ENCODE results near the gene TOR1A. TPM values are rescaled to one million over a fixed set of nuclear protein-coding genes. Genes with fewer than 3 reads are reported as not detected.
A peak's percentile ranks its signal among the peaks of the same experiment; 100 is the strongest.

The TOR1A gene, protein sequence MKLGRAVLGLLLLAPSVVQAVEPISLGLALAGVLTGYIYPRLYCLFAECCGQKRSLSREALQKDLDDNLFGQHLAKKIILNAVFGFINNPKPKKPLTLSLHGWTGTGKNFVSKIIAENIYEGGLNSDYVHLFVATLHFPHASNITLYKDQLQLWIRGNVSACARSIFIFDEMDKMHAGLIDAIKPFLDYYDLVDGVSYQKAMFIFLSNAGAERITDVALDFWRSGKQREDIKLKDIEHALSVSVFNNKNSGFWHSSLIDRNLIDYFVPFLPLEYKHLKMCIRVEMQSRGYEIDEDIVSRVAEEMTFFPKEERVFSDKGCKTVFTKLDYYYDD
- polyA plus RNA-seq (2011; rRNA removed) (74.9 and 77.3 TPM in 2 replicates), polyA plus RNA-seq (2017; fragmentation: RNase III; extraction: RNeasy Plus Mini Kit Qiagen cat#74134 plus additional on column Dnase treatment) (52.3 to 58.7 TPM (median 54.0 TPM) in 3 replicates), polyA minus RNA-seq (2011; rRNA and poly(A)+ RNA removed) (35.7 and 38.4 TPM in 2 replicates)
- 52.8 and 62.0 TPM in 2 replicates for polyA plus RNA-seq (2012; cell fraction: cytosol; rRNA removed)
- 42.8 and 52.6 TPM in 2 replicates for polyA plus RNA-seq (2012; cell fraction: nucleus; rRNA removed)

DNA sequence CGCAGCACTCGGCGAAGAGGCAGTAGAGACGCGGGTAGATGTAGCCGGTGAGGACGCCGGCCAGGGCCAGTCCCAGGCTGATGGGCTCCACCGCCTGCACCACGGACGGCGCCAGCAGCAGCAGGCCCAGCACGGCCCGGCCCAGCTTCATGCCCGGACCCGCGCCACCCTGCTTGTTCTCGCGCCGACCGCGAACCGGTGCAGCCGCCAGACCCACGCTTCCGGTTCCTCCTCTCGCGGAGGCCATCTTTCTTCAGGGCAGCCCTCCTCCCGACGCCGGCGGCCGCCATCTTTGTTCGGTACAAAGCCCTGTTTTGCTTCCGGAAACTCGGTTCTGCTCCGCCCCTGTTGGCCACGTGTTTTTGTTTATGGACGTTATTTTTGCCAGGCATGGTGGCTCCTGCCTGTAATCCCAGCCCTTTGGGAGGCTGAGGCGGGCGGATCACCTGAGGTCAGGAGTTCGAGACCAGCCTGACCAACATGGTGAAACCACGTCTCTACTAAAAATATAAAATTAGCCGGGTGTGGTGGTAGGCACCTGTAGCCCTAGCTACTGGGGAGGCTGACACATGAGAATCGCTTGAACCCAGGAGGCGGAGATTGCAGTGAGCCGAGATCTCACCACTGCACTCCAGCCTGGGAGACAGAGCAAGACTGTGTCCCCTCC, at the start of gene TOR1A:
Gene TOR1A, minus strand, starts transcription at position 202 of the 667 bp plus-strand sequence. Its CDS starts 51 bp downstream, at position 151.
- POLR2A ChIA-PET: interaction anchor here (1.0 kb wide), 1 partner anchor 11 kb away, joined by 3 read pairs; the partner anchor contains the start of genes C9orf78 and USP20
- Histone ChIP-seq H3K4me1 (peaks cover 6% of the 10 kb centered on the region; the same call in 2 of the 3 replicates), H3K9me3 (no peaks in the 10 kb centered on the region), H3K27ac (peak within 1 kb of the TSS; percentile 96 to 98), H3K4me2 (peak within 1 kb of the TSS; percentile 96), H3K4me3 (peak within 1 kb of the TSS; percentile 88)
- WGBS (ENCODE audit: missing lambda C conversion rate): 1% methylated on average over 39 of the region's 47 CpGs
- FAIRE-seq: no peak
- peak; percentile 94 to 96 for ATAC-seq
- CTCF ChIA-PET: no interaction called here
- DNase-seq (ENCODE audit: low read depth in 1 of 2, low spot score in 1 of 2): peak; percentile 88 to 97
- TF ChIP-seq ZNF302 (CRISPR knock-in tag; IDR thresholded peaks at IDR 0.05): no peak
- no peak for TF ChIP-seq RNF2 (IDR thresholded peaks at IDR 0.05; ENCODE audit: borderline replicate concordance, low read depth)
- no peak for TF ChIP-seq FOXS1 (CRISPR knock-in tag; IDR thresholded peaks at IDR 0.05)
- peak; percentile 72; the same call in 1 of the 2 replicates for TF ChIP-seq ZSCAN20 (CRISPR knock-in tag; IDR thresholded peaks at IDR 0.05)
- TF ChIP-seq, protein P1, sequence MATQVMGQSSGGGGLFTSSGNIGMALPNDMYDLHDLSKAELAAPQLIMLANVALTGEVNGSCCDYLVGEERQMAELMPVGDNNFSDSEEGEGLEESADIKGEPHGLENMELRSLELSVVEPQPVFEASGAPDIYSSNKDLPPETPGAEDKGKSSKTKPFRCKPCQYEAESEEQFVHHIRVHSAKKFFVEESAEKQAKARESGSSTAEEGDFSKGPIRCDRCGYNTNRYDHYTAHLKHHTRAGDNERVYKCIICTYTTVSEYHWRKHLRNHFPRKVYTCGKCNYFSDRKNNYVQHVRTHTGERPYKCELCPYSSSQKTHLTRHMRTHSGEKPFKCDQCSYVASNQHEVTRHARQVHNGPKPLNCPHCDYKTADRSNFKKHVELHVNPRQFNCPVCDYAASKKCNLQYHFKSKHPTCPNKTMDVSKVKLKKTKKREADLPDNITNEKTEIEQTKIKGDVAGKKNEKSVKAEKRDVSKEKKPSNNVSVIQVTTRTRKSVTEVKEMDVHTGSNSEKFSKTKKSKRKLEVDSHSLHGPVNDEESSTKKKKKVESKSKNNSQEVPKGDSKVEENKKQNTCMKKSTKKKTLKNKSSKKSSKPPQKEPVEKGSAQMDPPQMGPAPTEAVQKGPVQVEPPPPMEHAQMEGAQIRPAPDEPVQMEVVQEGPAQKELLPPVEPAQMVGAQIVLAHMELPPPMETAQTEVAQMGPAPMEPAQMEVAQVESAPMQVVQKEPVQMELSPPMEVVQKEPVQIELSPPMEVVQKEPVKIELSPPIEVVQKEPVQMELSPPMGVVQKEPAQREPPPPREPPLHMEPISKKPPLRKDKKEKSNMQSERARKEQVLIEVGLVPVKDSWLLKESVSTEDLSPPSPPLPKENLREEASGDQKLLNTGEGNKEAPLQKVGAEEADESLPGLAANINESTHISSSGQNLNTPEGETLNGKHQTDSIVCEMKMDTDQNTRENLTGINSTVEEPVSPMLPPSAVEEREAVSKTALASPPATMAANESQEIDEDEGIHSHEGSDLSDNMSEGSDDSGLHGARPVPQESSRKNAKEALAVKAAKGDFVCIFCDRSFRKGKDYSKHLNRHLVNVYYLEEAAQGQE (IDR thresholded peaks at IDR 0.05): peak; percentile 44; the same call in 1 of the 2 replicates
- no peak for TF ChIP-seq POLR2AphosphoS2 (conservative IDR thresholded peaks at IDR 0.05; ENCODE audit: low read length)
- TF ChIP-seq PHF8 (IDR thresholded peaks at IDR 0.05; ENCODE audit: borderline replicate concordance, low read depth): peak; percentile 44; the same call in 1 of the 2 replicates
- TF ChIP-seq RARB (CRISPR knock-in tag; IDR thresholded peaks at IDR 0.05): no peak
- TF ChIP-seq KDM1A (IDR thresholded peaks at IDR 0.05; ENCODE audit: low read depth): peak; percentile 57; the same call in 1 of the 2 replicates
- TF ChIP-seq JUNB (IDR thresholded peaks at IDR 0.05): no peak
- TF ChIP-seq CEBPB (IDR thresholded peaks at IDR 0.05): no peak
- TF ChIP-seq FOSB (CRISPR knock-in tag; IDR thresholded peaks at IDR 0.05): no peak
- TF ChIP-seq SMC3 (IDR thresholded peaks at IDR 0.05): no peak
- no peak for TF ChIP-seq NR3C1 (IDR thresholded peaks at IDR 0.05)
- no peak for TF ChIP-seq RFX5 (IDR thresholded peaks at IDR 0.05)
- no peak for TF ChIP-seq ZC3H11A (IDR thresholded peaks at IDR 0.05)
- TF ChIP-seq ATOH8 (CRISPR knock-in tag; IDR thresholded peaks at IDR 0.05; ENCODE audit: low read depth): no peak
- TF ChIP-seq NFE2L2 (conservative IDR thresholded peaks at IDR 0.05; ENCODE audit: low read length): no peak
- TF ChIP-seq RAD21 (conservative IDR thresholded peaks at IDR 0.05 in 1 of 2, IDR thresholded peaks at IDR 0.05 in 1 of 2): no peak
- TF ChIP-seq USF2 (IDR thresholded peaks at IDR 0.05): peak; percentile 87
- 0 out of 2 replicates have a peak, but pooled peaks have one; percentile 28 for TF ChIP-seq HOXB13 (CRISPR knock-in tag; IDR thresholded peaks at IDR 0.05; ENCODE audit: low read depth)
- no peak for TF ChIP-seq FOSL2 (IDR thresholded peaks at IDR 0.05)
- TF ChIP-seq FOSL2 (CRISPR knock-in tag; IDR thresholded peaks at IDR 0.05): no peak
- TF ChIP-seq SREBF2 (IDR thresholded peaks at IDR 0.05): no peak
- TF ChIP-seq NPAS2 (CRISPR knock-in tag; IDR thresholded peaks at IDR 0.05; ENCODE audit: borderline replicate concordance): no peak
- TF ChIP-seq RCOR1 (IDR thresholded peaks at IDR 0.05; ENCODE audit: low read depth, low read length): no peak
- TF ChIP-seq EHF (CRISPR knock-in tag; IDR thresholded peaks at IDR 0.05): no peak
- TF ChIP-seq ELK1 (IDR thresholded peaks at IDR 0.05; ENCODE audit: low read depth, low read length): 0 out of 2 replicates have a peak, but pooled peaks have one; percentile 55
- no peak for TF ChIP-seq EHMT2 (IDR thresholded peaks at IDR 0.05; ENCODE audit: low read depth)
- peak; percentile 50; the same call in 1 of the 2 replicates for TF ChIP-seq CHD4 (IDR thresholded peaks at IDR 0.05; ENCODE audit: borderline replicate concordance)
- no peak; the same call in 1 of the 2 replicates for TF ChIP-seq GATA3 (IDR thresholded peaks at IDR 0.05; ENCODE audit: borderline replicate concordance)
- TF ChIP-seq HOXB5 (CRISPR knock-in tag; IDR thresholded peaks at IDR 0.05): peak; percentile 76; the same call in 1 of the 2 replicates
- no peak for TF ChIP-seq CBX2 (IDR thresholded peaks at IDR 0.05; ENCODE audit: borderline replicate concordance, low read depth)

Data from A549 (cell line).